Measurements from ENCODE around the gene SCNN1G. TPM values are rescaled to one million over a fixed set of nuclear protein-coding genes. Genes with fewer than 3 reads are reported as not detected.

Gene SCNN1G
- total and polyA plus RNA-seq, 2 of the 13 experiments (the other 11 are each of a cell fraction or from before 2014, with no cell fraction given): not detected

DNA sequence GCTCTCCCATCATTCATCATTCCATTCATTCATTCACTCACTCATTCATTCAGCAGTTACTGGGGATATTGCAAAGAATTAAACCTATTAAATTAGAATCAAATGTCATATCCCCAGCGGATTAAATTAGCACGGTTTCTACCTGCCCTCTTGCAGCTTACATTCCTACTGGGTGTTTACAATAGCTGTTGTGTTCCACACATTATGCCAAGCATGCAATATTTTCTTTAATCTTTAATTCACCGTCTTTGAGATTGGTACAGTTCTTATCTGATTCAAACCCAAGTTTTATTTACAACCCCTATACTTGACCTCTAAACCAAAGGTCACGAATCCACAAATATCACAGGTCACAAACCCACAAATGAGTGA, 32.6 kb upstream of the SCNN1G start:
- H3K79me2 ChIP-seq (ENCODE audit: insufficient read depth, low read length): peaks cover 36% of the 10 kb centered on the region
- 0 out of 2 replicates have a peak, but pooled peaks have one; percentile 3 for TF ChIP-seq TOE1 (CRISPR knock-in tag; IDR thresholded peaks at IDR 0.05)
- TF ChIP-seq ZNF775 (CRISPR knock-in tag; IDR thresholded peaks at IDR 0.05; ENCODE audit: borderline replicate concordance): no peak
- 0 out of 2 replicates have a peak, but pooled peaks have one; percentile 34 for TF ChIP-seq ZNF709 (CRISPR knock-in tag; IDR thresholded peaks at IDR 0.05)
- TF ChIP-seq RBFOX2 (IDR thresholded peaks at IDR 0.05; ENCODE audit: low read depth, low read length): no peak
- 0 out of 2 replicates have a peak, but pooled peaks have one; percentile 39 for TF ChIP-seq THYN1 (CRISPR knock-in tag; IDR thresholded peaks at IDR 0.05; ENCODE audit: borderline replicate concordance, low read depth)
- no peak for TF ChIP-seq DPF2 (CRISPR knock-in tag; IDR thresholded peaks at IDR 0.05; ENCODE audit: borderline replicate concordance, low read depth)
- TF ChIP-seq, protein P1, sequence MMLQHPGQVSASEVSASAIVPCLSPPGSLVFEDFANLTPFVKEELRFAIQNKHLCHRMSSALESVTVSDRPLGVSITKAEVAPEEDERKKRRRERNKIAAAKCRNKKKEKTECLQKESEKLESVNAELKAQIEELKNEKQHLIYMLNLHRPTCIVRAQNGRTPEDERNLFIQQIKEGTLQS (CRISPR knock-in tag; IDR thresholded peaks at IDR 0.05): no peak
- TF ChIP-seq NR2F6 (IDR thresholded peaks at IDR 0.05): peak; percentile 33; the same call in 1 of the 2 replicates
- TF ChIP-seq NR2F6 (CRISPR knock-in tag; IDR thresholded peaks at IDR 0.05): no peak
- peak; percentile 17 to 26; a peak in 1 of 4 replicates for TF ChIP-seq MAFK (conservative IDR thresholded peaks at IDR 0.05 in 1 of 2, IDR thresholded peaks at IDR 0.05 in 1 of 2; ENCODE audit: low read length in 2 of 2)
- TF ChIP-seq NR2F1 (CRISPR knock-in tag; IDR thresholded peaks at IDR 0.05): 0 out of 4 replicates have a peak, but pooled peaks of 1 of the 2 experiments have one; percentile 17
- TF ChIP-seq ZMAT3 (CRISPR knock-in tag; conservative IDR thresholded peaks at IDR 0.05): 0 out of 2 replicates have a peak, but pooled peaks have one; percentile 6
- no peak for TF ChIP-seq ZNF781 (CRISPR knock-in tag; IDR thresholded peaks at IDR 0.05; ENCODE audit: borderline replicate concordance, not compliant biosample characterization)
- TF ChIP-seq, protein P2, sequence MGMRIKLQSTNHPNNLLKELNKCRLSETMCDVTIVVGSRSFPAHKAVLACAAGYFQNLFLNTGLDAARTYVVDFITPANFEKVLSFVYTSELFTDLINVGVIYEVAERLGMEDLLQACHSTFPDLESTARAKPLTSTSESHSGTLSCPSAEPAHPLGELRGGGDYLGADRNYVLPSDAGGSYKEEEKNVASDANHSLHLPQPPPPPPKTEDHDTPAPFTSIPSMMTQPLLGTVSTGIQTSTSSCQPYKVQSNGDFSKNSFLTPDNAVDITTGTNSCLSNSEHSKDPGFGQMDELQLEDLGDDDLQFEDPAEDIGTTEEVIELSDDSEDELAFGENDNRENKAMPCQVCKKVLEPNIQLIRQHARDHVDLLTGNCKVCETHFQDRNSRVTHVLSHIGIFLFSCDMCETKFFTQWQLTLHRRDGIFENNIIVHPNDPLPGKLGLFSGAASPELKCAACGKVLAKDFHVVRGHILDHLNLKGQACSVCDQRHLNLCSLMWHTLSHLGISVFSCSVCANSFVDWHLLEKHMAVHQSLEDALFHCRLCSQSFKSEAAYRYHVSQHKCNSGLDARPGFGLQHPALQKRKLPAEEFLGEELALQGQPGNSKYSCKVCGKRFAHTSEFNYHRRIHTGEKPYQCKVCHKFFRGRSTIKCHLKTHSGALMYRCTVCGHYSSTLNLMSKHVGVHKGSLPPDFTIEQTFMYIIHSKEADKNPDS (CRISPR knock-in tag; IDR thresholded peaks at IDR 0.05): 0 out of 2 replicates have a peak, but pooled peaks have one; percentile 49
- peak; percentile 1 for TF ChIP-seq ASH2L (IDR thresholded peaks at IDR 0.05; ENCODE audit: insufficient read length, low read depth, low read length)
- no peak overlapping the region for H3K27ac ChIP-seq (ENCODE audit: extremely low read length, insufficient read depth, low read length)
- CTCF ChIA-PET (ENCODE audit: low intra/inter-chr PET ratio, low total read pairs): no interaction called here
- H3K9ac ChIP-seq (ENCODE audit: insufficient read depth, low read depth, low read length): peak overlapping the region; percentile 46; the same call in 1 of the 2 replicates
- in situ Hi-C loops (cut with HindIII; ENCODE audit: extremely low pct_ligation_motif_present, low pct_unique_long_range_greater_than_20kb): loop anchor here (10.0 kb wide), 1 partner anchor 65 kb away; no protein-coding TSS in a partner anchor
- H3K4me2 ChIP-seq (ENCODE audit: low read depth, low read length): peak overlapping the region; percentile 97
- intact Hi-C loops (cut with micrococcal nuclease; ENCODE audit: unreplicated experiment): loop anchor here (1.0 kb wide), 1 partner anchor 58 kb away; no protein-coding TSS in a partner anchor
- peaks cover 56% of the 10 kb centered on the region for H3K4me1 ChIP-seq (ENCODE audit: insufficient read depth, low read length)
- no peaks in the 10 kb centered on the region for H3K9me3 ChIP-seq (ENCODE audit: low read length)
- peak overlapping the region; percentile 60 to 99 (median 63) for H3K4me3 ChIP-seq (replicated peaks in 1 of 3; ENCODE audit: insufficient read depth in 1 of 3, low read depth in 2 of 3, low read length in 3 of 3)
- H2AFZ ChIP-seq (ENCODE audit: low read length): peak overlapping the region; percentile 98
- no peak for DNase-seq (ENCODE audit: low spot score)
- H3K36me3 ChIP-seq (replicated peaks in 1 of 2; ENCODE audit: control insufficient read depth in 1 of 2, insufficient read depth in 2 of 2, low read length in 2 of 2): no peaks in the 10 kb centered on the region; a peak in 1 of 5 replicates
- POLR2A ChIA-PET: interaction anchor here (0.8 to 2.3 kb wide), 3 partner anchors 11 to 58 kb away, joined by 3 to 11 read pairs (median 5); no protein-coding TSS in a partner anchor
- ATAC-seq: no peak
- peaks cover 4% of the 10 kb centered on the region; the same call in 1 of the 2 replicates for H4K20me1 ChIP-seq (ENCODE audit: insufficient read depth, low read length)
- BruUV-seq (replicated peaks): TSS peak; percentile 82
- WGBS (ENCODE audit: low lambda C conversion rate): 8% methylated on average over 4 of the region's 4 CpGs
- no peak for FAIRE-seq
- H3K27me3 ChIP-seq (ENCODE audit: control insufficient read depth in 1 of 2, insufficient read depth in 2 of 2, low read length in 2 of 2): peaks cover 0 to 5% of the 10 kb centered on the region in 2 experiments; a peak in 1 of 5 replicates

Measured in HepG2 (cell line).